ENCODE results near the gene USP48.
"Not testable (repeated sequence)": the region's sequence is repeated elsewhere in the genome, so short reads cannot be mapped to it uniquely, and the experiment has no call there.

The USP48 gene

DNA sequence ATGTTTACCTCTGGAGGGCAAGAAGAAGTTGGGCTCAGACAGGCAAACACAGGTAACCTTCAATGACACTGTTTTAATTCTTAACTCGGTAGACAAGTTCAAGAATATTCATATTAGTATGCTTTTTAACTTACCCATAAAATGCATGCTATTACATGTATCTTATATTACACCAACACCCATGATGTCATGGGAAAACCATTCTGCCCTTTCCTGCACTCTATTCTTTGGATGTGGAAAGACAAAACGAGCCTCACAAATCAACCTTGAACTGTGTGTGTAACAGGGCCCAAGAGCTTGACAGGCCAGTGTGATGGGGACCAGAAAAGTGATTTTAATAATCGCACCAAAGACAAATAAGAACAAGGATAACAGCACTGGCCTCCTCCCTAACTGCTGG lies 91.2 kb downstream of the USP48 start:
- no peak for DNase-seq

DNA sequence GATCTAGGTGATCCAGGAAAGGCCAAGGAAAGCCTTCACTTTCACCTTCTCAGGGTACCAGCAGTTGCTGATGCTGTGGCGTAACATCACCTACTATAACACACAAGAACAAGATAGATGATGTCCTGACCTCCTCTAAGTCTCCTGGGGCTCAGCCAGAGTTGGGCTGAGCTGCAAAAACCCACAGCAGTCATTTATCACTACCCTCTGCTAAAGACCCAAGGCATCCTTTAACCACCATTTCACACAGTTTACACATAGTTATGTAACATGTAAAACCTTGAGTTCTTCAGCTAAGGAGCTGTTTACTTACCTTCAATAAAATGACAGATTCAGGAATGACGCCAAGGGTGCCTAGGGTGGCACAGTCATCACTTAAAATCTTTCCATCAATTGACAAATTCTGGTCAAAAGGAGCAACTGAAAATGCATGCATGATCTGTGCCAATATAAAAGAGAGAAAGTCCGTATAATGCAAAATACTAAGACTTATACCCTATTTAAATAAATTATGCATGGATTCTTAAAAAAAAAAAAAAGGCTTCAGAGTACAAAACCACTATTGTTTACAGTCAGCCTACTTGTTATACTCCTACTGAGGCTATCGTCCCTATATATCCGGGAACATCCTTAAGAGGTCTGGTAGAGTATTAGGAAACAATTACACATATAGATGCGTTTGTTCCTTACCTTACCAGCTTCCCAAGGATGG lies 93.1 kb downstream of the USP48 start:
- DNase-seq: no peak

DNA sequence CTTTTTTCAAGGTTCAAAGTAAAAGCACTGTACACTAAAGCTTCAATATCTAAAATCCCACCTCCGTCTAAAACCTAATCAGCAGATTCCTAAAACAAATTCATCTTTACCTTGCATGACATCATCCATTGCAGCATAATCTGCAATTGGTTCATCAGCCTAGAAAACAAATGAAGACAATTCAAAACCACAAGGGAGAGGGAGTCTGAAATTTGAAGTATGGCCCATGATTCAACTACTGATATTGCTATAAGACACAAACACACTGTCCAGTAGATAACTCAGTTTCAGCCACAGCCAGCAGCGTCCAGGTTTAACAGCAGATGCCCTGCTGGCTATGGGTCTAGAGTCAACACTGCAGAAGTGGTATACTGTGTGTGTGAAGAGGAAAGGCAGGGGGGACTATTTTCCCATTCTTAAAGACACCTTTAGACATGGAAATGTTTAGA lies 95.8 kb downstream of the USP48 start:
- no peak for DNase-seq

DNA sequence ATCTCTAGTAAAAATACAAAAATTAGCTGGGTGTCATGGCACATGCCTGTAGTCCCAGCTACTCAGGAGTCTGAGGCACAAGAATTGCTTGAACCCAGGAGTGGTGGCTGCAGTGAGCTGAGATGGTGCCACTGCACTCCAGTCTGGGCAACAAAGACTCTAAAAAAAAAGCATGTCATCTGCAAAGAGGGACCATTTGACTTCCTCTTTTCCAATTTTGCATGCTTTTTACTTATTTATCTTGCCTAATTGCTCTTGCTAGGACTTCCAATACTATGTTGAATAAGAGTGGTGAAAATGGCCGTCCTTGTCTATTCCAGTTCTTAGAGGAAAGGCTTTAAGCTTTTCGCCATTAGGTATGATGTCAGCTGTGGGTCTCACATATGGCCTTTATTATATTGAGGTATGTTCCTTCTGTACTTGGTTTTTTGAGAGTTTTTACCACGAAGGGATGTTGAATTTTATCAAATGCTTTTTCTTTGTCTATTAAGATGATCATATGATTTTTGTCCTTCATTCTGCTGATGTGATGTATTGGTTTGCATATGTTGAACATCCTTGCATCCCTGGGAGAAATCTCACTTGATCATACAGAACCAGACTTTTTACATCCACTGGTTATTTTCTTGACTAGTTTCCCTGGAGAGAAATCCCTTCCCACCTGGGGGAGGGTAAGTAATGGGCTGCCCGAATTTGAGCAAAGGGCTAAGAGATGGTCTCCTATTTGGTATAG lies 96.8 kb downstream of the USP48 start:
- DNase-seq: no peak

DNA sequence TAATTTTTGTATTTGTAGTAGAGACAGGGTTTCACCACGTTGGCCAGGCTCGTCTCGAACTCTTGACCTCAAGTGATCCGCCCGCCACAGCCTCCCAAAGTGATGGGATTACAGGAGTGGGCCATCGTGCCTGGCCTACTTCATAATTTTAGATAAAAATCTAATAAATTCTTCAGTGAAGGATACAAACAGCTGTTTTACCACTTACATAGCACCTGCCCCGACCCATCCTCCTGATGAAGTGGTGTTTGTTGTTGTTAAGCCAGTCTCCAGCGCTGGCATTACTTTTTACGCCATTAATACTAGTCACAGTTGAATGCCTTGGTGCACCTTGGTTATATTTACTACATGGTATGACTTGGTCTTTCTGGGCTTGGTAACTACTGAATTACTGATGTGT lies 101.5 kb downstream of the USP48 start:
- DNase-seq: no peak

DNA sequence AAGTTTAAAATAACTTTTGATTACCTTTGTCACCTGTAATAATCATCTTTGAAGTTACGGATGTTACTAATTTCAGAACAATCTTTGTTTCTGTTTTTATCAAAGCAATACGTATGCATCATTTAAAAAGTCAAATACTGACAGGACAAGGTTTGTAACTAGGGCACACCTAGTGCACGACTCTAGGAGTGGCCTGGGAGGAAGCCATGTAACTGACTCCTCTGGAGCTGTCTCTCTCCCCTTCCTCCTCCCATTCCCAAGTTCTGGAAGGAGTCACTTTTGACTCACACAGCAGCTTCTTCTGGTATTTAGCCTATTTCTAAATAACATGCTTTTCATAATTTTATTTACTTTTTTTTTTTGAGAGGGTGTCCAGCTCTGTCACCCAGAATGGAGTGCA lies 102.0 kb downstream of the USP48 start:
- DNase-seq: no peak

DNA sequence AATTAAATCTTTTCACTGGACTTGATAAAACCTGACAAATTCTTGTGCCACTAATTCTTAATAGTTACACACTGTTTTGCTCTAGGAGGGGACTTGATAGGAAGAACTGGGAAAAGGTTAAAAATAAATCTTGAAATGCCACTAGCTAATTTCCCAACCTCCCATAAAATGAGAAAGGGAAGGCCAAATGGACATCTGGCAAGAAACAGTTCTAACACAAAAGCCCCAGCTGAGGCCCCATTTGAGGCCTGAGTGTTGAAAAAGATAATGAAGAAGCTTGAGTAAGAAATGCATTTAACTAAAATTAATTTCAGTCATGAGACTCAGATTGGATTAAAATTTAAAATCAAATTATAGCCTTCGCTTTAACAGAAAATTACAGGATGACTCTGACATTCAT lies 102.6 kb downstream of the USP48 start:
- no peak for DNase-seq

DNA sequence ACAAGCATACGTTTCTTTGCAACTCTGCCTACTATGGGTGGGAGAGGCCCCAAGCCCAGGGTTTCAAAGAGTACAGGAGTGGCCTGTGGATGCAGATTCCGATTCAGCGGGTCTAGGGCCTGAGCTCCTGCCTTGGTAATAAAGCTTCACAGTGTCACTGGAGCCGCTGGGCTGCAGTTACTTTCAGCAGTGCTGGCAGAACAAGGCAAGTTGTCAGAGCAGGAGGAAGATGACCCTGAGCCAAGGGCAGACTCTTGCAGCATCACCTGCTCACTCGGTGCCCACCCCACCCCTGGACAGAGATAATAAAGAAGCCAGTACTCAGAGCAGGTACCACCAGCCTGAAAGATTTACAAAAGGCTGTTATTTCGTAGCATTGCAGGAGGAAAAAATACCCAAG lies 105.8 kb downstream of the USP48 start:
- no peak for DNase-seq

DNA sequence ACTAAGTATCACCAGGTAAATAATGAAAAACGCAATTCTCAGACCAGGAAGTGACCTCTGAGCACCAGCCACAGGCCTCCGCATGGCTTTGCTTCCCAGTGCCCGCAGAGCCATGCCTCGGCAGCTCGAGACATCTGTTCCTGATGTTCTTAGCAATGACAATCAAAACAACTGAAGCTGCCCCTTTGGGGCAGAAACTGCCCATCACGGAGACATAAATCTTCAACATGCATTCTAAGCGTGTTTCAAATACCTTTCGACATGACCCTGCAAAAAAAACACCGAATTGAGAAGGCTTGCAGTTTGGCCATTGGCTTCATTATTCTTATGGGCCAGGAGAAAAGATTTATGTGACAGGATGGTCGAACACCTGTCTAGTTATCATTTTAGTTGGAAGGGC lies 108.0 kb downstream of the USP48 start:
- no peak for DNase-seq

DNA sequence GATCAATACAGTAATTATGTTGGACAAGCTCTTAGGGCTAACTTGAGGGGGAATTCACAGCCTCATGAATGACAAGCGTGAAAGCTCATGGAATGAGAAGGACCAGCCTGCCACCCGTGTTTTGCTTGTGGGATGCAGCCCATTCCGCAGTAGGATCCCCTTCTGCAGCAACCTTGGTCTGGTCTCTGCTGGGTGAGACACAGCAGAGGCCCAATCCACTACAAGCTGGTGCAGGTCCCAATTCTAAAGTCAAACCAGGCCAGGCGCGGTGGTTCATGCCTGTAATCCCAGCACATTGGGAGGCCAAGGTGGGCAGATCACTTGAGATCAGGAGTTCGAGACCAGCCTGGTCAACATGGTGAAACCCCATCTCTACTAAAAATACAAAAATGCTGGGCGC lies 109.1 kb downstream of the USP48 start:
- not testable (repeated sequence) for DNase-seq

DNA sequence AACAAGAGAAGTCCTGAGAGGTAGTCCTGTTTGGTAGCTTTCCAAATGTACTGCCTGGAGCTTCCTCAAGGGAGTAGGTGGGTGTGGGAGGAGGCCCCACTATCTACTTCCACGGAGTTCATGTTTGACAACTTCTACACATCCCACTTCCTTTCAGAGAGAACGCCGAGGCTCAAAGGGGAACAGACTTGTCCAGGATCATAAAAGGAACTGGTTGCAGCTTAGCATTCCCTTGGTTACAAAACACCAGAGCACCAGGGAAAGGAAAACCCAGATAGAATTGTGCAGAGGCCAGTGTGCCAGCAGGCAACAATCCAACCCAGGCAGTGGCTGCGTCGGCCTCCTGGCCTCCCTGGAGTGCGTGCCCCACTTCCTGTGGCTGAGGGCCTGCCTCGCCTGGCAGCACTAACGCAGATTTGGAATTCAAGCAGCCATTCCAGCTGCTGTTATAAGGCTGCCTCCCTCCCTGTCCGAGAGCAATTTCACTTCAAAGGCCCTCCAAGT lies 109.6 kb downstream of the USP48 start:
- no peak for DNase-seq

DNA sequence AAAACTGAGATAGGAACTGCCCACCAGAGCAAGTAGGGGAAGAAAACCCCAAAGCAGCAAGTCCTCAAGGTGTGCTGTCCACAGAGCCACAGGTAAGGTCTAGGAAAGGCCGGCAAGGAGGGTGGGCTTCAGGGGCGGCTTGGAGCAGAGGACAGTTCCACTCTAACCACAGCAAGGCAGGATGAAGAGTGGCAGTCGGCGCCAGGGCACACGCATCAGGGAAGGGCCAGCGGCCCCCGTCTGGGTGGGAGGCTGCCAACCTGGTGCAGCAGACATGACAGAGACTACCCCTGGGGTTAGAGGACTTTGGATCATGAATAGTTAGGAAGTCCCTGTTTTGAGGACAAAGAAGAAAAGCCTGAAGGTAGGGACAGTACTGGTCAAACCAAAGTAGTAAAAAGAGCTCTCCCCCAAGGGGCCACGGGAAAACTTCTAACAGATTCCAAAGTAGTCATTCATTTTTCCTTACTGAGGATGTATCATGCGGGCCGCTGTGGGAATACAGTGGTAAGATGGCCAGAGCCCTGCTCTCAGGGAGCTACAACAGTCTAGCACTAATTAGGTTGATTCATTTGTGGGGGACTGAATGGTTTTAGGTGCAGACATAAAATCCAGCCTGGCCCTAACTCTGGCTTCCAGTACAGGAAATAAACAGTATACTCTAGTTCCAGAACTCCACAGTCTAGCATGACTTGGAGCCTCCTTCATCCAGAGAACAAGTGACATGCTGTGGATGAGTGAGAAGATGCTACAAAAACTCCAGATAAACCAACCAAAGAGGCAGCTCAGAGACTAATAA lies 110.3 kb downstream of the USP48 start:
- DNase-seq: no peak

DNA sequence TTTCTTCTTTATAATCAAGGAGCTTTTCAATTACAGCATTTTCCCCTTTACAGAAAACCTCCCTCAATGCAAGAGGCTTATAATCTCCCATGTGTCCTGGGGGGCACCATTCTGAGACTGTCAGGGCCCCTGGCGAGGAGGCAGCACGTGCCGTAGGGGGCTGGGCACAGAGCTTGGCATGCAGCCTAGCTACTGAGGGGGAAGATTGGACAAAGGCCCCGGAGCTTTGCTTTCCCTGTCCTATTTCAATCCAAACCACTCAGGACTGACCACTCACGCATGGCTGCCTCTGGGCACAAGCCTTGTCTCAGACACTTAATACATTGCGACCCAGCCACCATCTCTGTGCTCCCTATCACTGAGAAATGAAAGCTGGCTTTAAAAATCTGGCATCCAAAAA lies 111.0 kb downstream of the USP48 start:
- no peak for DNase-seq

DNA sequence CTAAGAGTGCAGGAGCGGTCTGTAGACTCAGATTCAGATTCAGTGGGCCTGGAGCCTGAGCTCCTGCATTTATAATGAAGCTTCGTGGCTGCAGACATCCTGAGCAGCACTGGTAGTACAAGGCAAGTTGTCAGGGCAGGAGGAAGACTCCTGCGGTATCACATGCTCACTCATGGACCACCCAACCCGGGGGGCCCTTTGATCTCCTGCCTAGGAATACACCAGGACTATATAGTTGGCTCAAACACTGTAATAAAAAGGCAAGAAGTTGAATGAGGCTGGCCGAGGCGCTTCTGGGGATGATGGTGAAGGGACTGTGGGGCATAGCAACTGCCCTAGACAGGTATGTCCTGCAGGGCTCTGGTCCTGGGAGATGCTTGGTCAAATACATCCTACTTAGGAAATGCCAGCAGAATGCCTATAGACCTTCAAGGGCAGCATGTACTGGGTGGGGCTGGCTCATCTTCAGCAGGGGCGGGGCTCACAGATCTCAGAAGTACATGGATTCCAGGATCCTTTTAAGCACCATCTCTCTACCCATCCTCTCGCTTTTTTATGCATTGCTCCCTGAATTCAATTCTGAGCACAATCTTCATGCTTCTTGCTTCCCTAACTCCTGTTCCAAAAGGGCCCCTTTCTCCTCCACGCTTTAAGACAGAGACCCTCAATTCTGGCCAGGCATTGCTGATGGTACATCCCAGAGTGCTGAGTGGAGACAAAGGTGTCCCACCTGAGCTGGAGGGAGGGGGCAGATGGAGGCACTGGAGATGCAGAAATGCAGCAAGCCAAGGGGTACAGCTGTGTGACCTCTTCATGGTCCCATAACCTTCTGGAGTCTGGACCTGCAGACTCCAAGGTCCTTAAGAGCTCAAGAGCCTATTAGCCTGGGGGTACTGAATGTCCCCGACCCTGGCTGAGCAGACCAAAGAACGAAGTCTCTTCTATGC lies 111.7 kb downstream of the USP48 start:
- no peak for DNase-seq

DNA sequence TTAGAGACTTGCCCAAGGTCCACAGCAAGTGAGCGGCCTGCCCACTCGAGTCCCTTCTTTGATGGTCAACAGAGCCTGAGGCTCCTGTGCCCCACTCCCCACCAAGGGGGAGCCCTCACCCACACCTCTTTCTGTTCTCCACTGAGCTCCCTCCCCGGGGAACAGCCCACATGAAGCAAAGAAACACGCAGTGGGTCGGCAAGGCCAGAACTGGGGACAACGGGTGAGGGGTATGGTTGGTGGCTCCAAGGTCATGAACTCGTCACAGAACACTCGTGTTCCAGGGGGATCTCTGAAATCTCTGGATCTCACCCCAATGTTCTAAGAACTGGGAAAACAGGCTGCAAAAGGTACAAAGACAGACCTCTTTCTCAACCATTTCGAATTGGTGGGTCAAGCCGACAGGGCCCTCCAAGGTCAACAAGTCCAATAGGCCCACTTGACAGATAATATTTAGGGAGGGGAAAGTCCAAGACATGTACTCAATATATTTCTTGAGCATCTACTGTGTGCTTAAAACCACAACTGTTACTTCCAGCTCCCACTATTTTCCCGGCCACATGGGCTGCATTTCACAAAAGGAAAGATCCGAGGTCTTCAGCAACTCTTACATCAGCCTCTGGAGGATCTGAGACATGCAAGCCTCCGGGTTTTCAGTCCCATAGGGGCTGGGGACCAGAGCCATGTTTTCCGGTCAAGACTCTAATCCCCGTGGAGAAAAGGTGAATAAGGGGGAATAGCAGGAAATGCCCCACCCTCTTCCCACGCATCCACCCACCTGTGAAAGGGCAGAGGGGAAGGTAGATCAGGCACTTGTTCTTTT lies 112.7 kb downstream of the USP48 start:
- DNase-seq: no peak

DNA sequence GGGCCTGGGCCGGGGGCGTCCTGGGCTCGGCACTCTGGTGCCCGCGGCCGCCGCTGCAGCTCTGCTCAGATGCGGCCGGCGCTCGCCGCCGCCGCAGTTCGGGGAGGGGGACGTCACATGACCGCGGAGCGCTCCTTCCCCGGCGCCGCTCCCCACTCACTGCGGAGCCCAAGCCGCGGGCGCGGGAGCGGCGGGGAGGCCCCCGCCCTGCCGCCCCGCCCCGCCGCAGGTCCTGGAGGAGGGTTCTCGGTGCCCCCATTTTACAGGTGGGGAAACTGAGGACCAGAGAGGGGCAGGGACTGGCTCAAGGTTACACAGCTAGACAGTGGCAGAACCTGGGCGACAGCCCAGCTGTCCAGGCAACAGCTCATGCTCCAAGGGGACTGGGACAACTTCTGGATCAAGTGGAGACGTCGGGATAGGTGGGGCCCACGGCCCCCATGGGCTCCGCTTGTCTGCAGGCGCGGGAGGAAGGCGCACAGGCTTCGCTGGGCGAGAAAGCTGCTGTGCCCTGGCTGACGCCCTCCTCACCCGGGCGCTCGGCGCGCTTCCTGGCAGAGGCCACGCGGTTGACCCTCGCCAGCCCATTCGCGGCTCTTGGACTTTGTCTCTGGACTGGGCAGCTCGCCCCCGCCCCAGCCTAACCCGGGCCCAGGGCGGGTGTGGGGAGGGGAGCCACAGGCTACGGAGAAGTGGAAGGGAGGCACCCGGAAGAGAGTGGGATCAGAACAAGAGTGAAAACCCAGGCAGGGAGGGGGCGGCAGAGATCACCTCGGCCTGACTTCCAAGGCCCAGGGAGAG lies 113.5 kb downstream of the USP48 start, which contains the start of gene RAP1GAP:
Gene RAP1GAP (minus strand): TSS at position 100 of the 801 bp plus-strand sequence. CDS start 49,325 bp downstream, outside the sequence.
- peak; percentile 32 for DNase-seq

DNA sequence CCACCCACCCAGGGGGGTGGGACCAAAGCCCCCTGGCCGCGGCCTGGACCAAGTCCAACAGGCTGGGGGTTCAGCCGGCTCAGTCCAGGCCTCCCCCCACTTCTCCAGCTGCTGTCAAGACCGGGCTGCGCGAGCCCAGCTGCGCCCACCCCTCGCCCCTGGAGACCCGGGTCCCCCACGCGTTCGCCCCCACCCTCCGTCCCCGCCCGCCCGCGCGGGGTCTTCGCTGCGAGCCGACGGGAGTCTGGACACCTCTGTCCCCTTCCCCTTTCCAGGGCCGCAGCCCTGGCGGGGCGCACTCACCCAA lies 114.0 kb downstream of the USP48 start:
- DNase-seq: no peak

DNA sequence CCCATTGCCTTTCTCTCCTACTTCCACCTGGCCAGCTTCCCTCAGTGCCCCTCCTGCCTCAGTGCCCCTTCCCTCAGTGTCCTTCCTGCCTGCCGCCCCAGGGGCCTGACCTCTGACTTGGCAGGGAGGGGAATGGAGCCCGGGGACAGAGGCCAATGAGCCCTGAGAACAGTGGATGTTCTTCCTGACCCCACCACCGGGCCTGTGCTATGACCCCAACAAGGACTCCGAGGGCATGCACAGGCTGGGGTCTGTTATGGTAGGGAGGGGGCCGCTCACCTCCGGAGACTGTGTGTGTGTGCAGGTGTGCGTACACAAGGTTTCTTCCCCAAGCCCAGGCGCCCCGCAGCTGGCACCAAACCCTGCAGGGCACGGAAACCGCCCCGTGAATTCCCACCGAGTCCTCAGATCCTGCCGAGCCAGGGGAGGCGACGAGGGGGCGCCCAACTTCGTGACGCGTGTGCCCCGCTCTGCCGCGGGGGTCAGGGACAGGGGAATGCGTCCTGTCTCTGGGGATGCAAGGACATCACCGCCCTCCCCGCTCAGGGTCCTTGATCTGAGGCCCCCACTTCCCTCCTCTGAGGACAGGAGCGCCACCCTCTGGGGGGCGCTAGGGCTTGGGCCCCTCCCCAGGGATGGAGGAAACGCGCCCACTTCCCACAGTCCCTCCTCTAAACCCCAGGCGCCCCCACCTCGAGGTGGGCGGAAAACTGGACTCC lies 114.6 kb downstream of the USP48 start:
- DNase-seq: no peak

DNA sequence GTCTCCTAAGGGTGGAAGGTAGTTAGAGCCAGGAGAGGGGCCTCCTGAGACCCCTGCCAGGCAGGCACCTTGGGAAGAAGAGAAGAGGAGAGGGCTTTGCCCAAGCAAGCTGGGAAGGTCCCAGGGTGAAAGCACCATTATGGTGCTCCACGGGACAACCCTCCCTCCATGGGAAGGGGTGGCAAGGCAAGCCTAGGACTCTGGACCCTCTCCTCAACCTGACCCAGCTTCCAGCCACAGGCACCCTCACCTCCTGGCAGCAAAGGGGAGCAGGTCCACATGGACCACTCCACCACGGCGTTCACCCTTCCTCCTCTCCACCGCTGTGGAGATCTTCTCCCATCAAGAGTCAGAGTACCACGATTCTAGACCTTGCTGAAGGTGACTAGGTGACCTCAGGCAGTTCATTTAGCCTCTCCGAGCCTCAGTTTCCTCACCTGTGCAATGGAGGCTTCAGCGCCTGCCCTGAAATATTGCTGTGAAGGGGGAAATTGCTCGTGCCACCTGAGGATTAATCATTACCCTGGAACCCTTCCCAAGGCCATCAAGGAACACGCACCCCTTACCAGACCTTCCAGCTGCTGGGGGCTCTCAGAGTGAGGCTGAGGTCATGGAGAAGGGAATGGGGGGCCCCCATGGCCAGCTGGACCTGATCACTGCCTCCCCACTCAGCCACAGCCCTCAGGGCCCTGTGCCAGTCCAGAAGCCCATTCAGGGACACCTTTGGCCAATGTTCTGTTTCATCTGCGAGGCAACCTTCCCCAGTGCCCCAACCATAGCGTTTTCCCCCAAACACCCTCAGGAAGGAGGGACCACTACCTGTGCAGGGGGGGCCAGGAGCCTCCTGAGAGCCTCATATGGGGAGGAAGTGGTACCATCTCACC lies 115.4 kb downstream of the USP48 start:
- DNase-seq: no peak
